Endothelial cell of umbilical vein (primary cell): ENCODE data around the gene STIM1. TPM values are rescaled to one million over a fixed set of nuclear protein-coding genes. Genes with fewer than 3 reads are reported as not detected.

ENCODE experiments used
- BruUV-seq: library from RNA; stranded (reverse); fragments of 400-500 nt; replicated peaks from 2 replicates; lab custom pipeline; 2021; lab: Mats Ljungman, UMichigan
- CTCF ChIA-PET: fragments of 300-600, 350-600 bp; sonication (Branson Sonifier 250); formaldehyde crosslinking; loops from one replicate; lab custom pipeline; 2021; ENCODE audit warnings: antibody characterized with exemption, inconsistent platforms; lab: Charles Lee
- POLR2A ChIA-PET: fragments of 300-600, 350-600 bp; sonication (Branson Sonifier 250); formaldehyde crosslinking; loops from one replicate; lab custom pipeline; 2021; ENCODE audit warnings: antibody characterized with exemption, inconsistent platforms; lab: Charles Lee
- DNase-seq: peaks from one replicate; pipeline ENCODE4 v3.0.0-alpha.2; 2011; ENCODE audit warnings: low read depth, low spot score
- FAIRE-seq: peaks from 2 replicates; lab custom pipeline; 2011; peaks lifted over from hg19 to GRCh38; lab: Jason Lieb, UNC
- H2AFZ ChIP-seq: 2 replicates; pipeline ENCODE4 v1.6.0; 2012; ENCODE audit warnings: low read depth, low read length, control low read depth, inconsistent platforms
- H3K27ac ChIP-seq: 2 replicates; pipeline ENCODE4 v1.5.1; 2011; ENCODE audit warnings: low read depth, mild to moderate bottlenecking, control low read depth, low read length, moderate library complexity; ENCODE audit not compliant: insufficient read depth
- H3K27me3 ChIP-seq, 2 experiments: 2 replicates each; pipeline versions ENCODE4 v1.6.0 to v1.6.1; 2011; ENCODE audit warnings: low read length in 2 of 2, mixed read lengths in 1 of 2; ENCODE audit not compliant: control insufficient read depth in 2 of 2, insufficient read depth in 2 of 2
- H3K36me3 ChIP-seq, 2 experiments: 2 replicates in 1 of 2; 3 replicates in 1 of 2; pipeline ENCODE4 v1.5.1; 2011; ENCODE audit warnings: low read length in 2 of 2, mild to moderate bottlenecking in 1 of 2, moderate library complexity in 1 of 2; ENCODE audit not compliant: control insufficient read depth in 2 of 2, insufficient read depth in 2 of 2; ENCODE audit errors: extremely low read depth in 1 of 2
- H3K4me1 ChIP-seq: 3 replicates; pipeline ENCODE4 v1.5.1; 2011; ENCODE audit warnings: mild to moderate bottlenecking, low read length; ENCODE audit not compliant: control insufficient read depth, insufficient read depth; ENCODE audit errors: extremely low read depth
- H3K4me2 ChIP-seq: 2 replicates; pipeline ENCODE4 v1.6.1; 2011; ENCODE audit warnings: low read length, control low read depth, mixed read lengths; ENCODE audit not compliant: insufficient read depth
- H3K4me3 ChIP-seq, 3 experiments: fragments of 200-600 bp in 1 of 3; sonication (generic), shearing (Covaris generic) in 1 of 3; replicated peaks in 1 of 3; 2 replicates each; pipeline ENCODE4 v1.5.1; 2011 to 2016; ENCODE audit warnings: control low read depth in 3 of 3, low read length in 3 of 3, mild to moderate bottlenecking in 2 of 3, inconsistent platforms in 1 of 3, low read depth in 1 of 3, moderate library complexity in 1 of 3; ENCODE audit not compliant: insufficient read depth in 1 of 3
- H3K79me2 ChIP-seq: 2 replicates; pipeline ENCODE4 v1.6.0; 2012; ENCODE audit warnings: low read length, inconsistent platforms; ENCODE audit not compliant: control insufficient read depth, insufficient read depth
- H3K9ac ChIP-seq: replicated peaks from 2 replicates; pipeline ENCODE3; 2011; ENCODE audit warnings: low read length, control low read depth; ENCODE audit not compliant: insufficient read depth; ENCODE audit errors: extremely low read depth
- H3K9me1 ChIP-seq: replicated peaks from 3 replicates; pipeline ENCODE4 v1.6.0; 2011; ENCODE audit warnings: mild to moderate bottlenecking, low read length; ENCODE audit not compliant: control insufficient read depth, insufficient read depth; ENCODE audit errors: extremely low read depth
- H3K9me3 ChIP-seq: replicated peaks from 2 replicates; pipeline ENCODE4 v1.5.1; 2012; ENCODE audit warnings: low read length, inconsistent platforms; ENCODE audit not compliant: control insufficient read depth, insufficient read depth
- H4K20me1 ChIP-seq: replicated peaks from 2 replicates; pipeline ENCODE3; 2011; ENCODE audit warnings: mild to moderate bottlenecking, low read length; ENCODE audit not compliant: control insufficient read depth, insufficient read depth; ENCODE audit errors: extremely low read depth
- EZH2 ChIP-seq: IDR thresholded peaks from 2 replicates; pipeline ENCODE4 v1.6.1; 2012; ENCODE audit warnings: borderline replicate concordance, low read depth, mild to moderate bottlenecking, moderate library complexity, low read length, inconsistent platforms; ENCODE audit not compliant: severe bottlenecking
- FOS ChIP-seq: IDR thresholded peaks from 2 replicates; pipeline ENCODE4 v1.6.1; 2011; ENCODE audit warnings: mild to moderate bottlenecking, low read length, moderate library complexity, borderline replicate concordance; ENCODE audit not compliant: insufficient read depth
- GATA2 ChIP-seq: IDR thresholded peaks from 2 replicates; pipeline ENCODE4 v1.7.0; 2011; ENCODE audit warnings: low read depth, mild to moderate bottlenecking, moderate library complexity, mixed read lengths, low read length; ENCODE audit not compliant: insufficient read length, insufficient read depth
- JUN ChIP-seq: IDR thresholded peaks from 2 replicates; pipeline ENCODE4 v1.6.1; 2011; ENCODE audit warnings: borderline replicate concordance, low read depth; ENCODE audit not compliant: insufficient read length, insufficient read depth
- MYC ChIP-seq: IDR thresholded peaks from one replicate; pipeline ENCODE4 v1.6.1; 2011; ENCODE audit warnings: mild to moderate bottlenecking, low read depth, low read length
- POLR2A ChIP-seq: IDR thresholded peaks from 2 replicates; pipeline ENCODE4 v1.6.1; 2012; ENCODE audit warnings: low read depth, mild to moderate bottlenecking, control low read depth, low read length
- POLR2AphosphoS5 ChIP-seq: IDR thresholded peaks from 2 replicates; pipeline ENCODE4 v1.6.1; 2012; ENCODE audit warnings: low read depth, mild to moderate bottlenecking, control low read depth, low read length, moderate library complexity; ENCODE audit not compliant: insufficient read depth
- dilution Hi-C: fragments of 300-500 bp; cut with MboI; formaldehyde crosslinking; loops from one replicate; pipeline ENCODE4 v1.15.0; 2019; ENCODE audit warnings: low sequenced_read_pairs; ENCODE audit not compliant: extremely low pct_ligation_motif_present
- intact Hi-C: fragments of 100-400 bp; cut with micrococcal nuclease; formaldehyde crosslinking; loops from one replicate; pipeline ENCODE4 v1.10.0; 2022
- polyA plus RNA-seq, 4 experiments: library from polyadenylated mRNA; depleted of rRNA in 3 of 4; stranded (reverse) in 3 of 4; unstranded in 1 of 4; fragments of >200 nt; gene quantifications; 2 replicates each; pipeline versions ENCODE4 v1.2.1 to v1.2.3, GENCODE V29; 2011 to 2012; ENCODE audit warnings: missing spikeins in 1 of 4
- total RNA-seq: library from RNA; stranded (reverse); gene quantifications from 2 replicates; pipeline ENCODE4 v1.2.3, GENCODE V29; 2021
- TF ChIP-seq, protein P1 (sequence below), 2 donors: IDR thresholded peaks; 1 replicate in 1 of 2; 2 replicates in 1 of 2; pipeline ENCODE4 v1.5.1; 2011; ENCODE audit warnings: low read length in 2 of 2, mild to moderate bottlenecking in 2 of 2, moderate library complexity in 2 of 2, control low read depth in 1 of 2, inconsistent platforms in 1 of 2, low read depth in 1 of 2; ENCODE audit not compliant: insufficient read depth in 1 of 2; ENCODE audit errors: extremely low read depth in 1 of 2
- TF ChIP-seq, protein P2 (sequence below): IDR thresholded peaks from 2 replicates; pipeline ENCODE4 v1.6.1; 2011; ENCODE audit not compliant: insufficient read depth, insufficient read length

STIM1 gene
- total and polyA plus RNA-seq, 2 donors (not counting 3 experiments of a cell fraction or from before 2014, with no cell fraction given) = 32.7 to 33.4 TPM

DNA sequence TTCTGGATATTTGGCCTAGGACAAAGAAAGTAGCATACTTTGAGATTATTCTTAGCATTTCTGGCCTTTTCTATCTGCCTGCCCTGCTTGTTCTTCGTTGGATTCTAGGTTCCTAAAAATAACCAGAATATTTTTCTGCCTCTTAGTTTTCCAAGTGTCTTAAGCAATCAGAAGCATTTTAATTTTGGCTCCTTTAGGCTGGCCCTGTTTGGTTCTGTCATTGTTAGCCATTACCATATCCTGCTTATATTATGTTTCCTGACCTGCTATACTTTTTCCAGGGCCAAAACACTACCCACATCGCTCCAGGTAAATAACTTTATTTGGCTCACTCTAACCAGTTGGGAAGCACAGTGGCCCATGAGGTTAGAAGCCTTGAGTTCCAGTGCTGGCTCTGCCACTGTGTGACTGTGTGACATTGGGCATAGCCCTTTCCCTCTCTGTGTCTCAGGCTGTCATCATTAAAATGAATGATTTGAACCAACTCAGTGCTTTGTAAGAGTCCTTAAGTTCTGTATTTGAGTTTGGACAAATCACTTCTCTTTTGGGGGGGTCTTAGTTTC lies 91.1 kb downstream of the STIM1 start:
- FAIRE-seq (no peak), DNase-seq (no peak)
- no peaks in the 10 kb centered on the region for H3K79me2 ChIP-seq
- no peak overlapping the region for H3K27ac ChIP-seq
- intact Hi-C loops (loop anchor here (5.0 kb wide), 2 partner anchors 81 to 89 kb away; partner anchors contain the start of gene STIM1), dilution Hi-C loops (no loop called here)
- no peaks in the 10 kb centered on the region for H3K9me3 ChIP-seq
- H3K36me3 ChIP-seq = no peaks in the 10 kb centered on the region
- TF ChIP-seq EZH2 (no peak), POLR2AphosphoS5 (no peak), FOS (no peak), MYC (no peak), POLR2A (no peak), GATA2 (no peak), JUN (no peak)
- TF ChIP-seq, protein P1, sequence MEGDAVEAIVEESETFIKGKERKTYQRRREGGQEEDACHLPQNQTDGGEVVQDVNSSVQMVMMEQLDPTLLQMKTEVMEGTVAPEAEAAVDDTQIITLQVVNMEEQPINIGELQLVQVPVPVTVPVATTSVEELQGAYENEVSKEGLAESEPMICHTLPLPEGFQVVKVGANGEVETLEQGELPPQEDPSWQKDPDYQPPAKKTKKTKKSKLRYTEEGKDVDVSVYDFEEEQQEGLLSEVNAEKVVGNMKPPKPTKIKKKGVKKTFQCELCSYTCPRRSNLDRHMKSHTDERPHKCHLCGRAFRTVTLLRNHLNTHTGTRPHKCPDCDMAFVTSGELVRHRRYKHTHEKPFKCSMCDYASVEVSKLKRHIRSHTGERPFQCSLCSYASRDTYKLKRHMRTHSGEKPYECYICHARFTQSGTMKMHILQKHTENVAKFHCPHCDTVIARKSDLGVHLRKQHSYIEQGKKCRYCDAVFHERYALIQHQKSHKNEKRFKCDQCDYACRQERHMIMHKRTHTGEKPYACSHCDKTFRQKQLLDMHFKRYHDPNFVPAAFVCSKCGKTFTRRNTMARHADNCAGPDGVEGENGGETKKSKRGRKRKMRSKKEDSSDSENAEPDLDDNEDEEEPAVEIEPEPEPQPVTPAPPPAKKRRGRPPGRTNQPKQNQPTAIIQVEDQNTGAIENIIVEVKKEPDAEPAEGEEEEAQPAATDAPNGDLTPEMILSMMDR (IDR thresholded peaks at IDR 0.05; ENCODE audit: extremely low read depth in 1 of 2, insufficient read depth in 1 of 2, low read depth in 1 of 2, low read length in 2 of 2) = no peak
- TF ChIP-seq, protein P2, sequence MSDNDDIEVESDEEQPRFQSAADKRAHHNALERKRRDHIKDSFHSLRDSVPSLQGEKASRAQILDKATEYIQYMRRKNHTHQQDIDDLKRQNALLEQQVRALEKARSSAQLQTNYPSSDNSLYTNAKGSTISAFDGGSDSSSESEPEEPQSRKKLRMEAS = no peak
- no peak overlapping the region for H3K4me3 ChIP-seq
- POLR2A ChIA-PET = no interaction called here
- H2AFZ ChIP-seq = no peak overlapping the region
- BruUV-seq = no TSS peak
- H3K4me1 ChIP-seq = peaks cover 18% of the 10 kb centered on the region
- H4K20me1 ChIP-seq = no peaks in the 10 kb centered on the region
- H3K9me1 ChIP-seq = no peaks in the 10 kb centered on the region
- H3K27me3 ChIP-seq = no peaks in the 10 kb centered on the region
- no peak overlapping the region for H3K9ac ChIP-seq
- CTCF ChIA-PET = interaction anchor here (0.9 to 2.5 kb wide), 5 partner anchors 13 to 126 kb away, joined by 3 to 12 read pairs (median 5); partner anchors contain the start of gene STIM1
- no peak overlapping the region for H3K4me2 ChIP-seq
